ENCODE measurements around the gene UBE2L6. TPM values are rescaled to one million over a fixed set of nuclear protein-coding genes. Genes with fewer than 3 reads are reported as not detected.

UBE2L6 gene
- polyA plus RNA-seq, 1 donor from 2014 or later = 88.0 TPM

- Histone ChIP-seq H4K20me1 (ENCODE audit: insufficient read depth) (no peaks in the 10 kb centered on the region), H3K9ac (ENCODE audit: low read length) (peak overlapping the region; percentile 68), H3K4me3 (ENCODE audit: low read length) (peak overlapping the region; percentile 86), H3K79me2 (replicated peaks; ENCODE audit: insufficient read depth, low read length) (peaks cover 8% of the 10 kb centered on the region), H3K27me3 (ENCODE audit: insufficient read depth, low read depth, low read length) (no peaks in the 10 kb centered on the region), H3K27ac (ENCODE audit: low read length) (no peak overlapping the region), H3K9me2 (ENCODE audit: insufficient read depth, low read length) (no peaks in the 10 kb centered on the region), H3F3A (ENCODE audit: insufficient read depth, low read length, poor library complexity, severe bottlenecking) (no peaks in the 10 kb centered on the region), H3K36me3 (ENCODE audit: insufficient read depth, low read length) (no peaks in the 10 kb centered on the region), H2AFZ (ENCODE audit: low read depth, low read length) (peak overlapping the region; percentile 67), H3K9me3 (ENCODE audit: low read length) (no peaks in the 10 kb centered on the region), H3K4me2 (ENCODE audit: low read length) (peak overlapping the region; percentile 57)
- TF ChIP-seq POLR2AphosphoS5 (IDR thresholded peaks at IDR 0.05) (no peak), EZH2 (IDR thresholded peaks at IDR 0.05; ENCODE audit: borderline replicate concordance, insufficient read depth, low read length, poor library complexity, severe bottlenecking) (no peak), REST (IDR thresholded peaks at IDR 0.05; ENCODE audit: borderline replicate concordance) (no peak), EP300 (conservative IDR thresholded peaks at IDR 0.05; ENCODE audit: poor library complexity, severe bottlenecking) (no peak), SMC3 (conservative IDR thresholded peaks at IDR 0.05; ENCODE audit: poor library complexity) (no peak), TAF1 (IDR thresholded peaks at IDR 0.05; ENCODE audit: low read depth) (no peak), RAD21 (conservative IDR thresholded peaks at IDR 0.05) (no peak), MXI1 (conservative IDR thresholded peaks at IDR 0.05; ENCODE audit: poor library complexity, severe bottlenecking) (no peak), CTCF (IDR thresholded peaks at IDR 0.05; ENCODE audit: poor library complexity, severe bottlenecking) (no peak)
These were observed 37.3 kb downstream of the UBE2L6 start for GRCh38 chr11:57530215-57530595.

- no peak overlapping the region for H3K4me2 ChIP-seq (ENCODE audit: low read length)
- no peak overlapping the region for H3K27ac ChIP-seq (ENCODE audit: low read length)
- peaks cover 8% of the 10 kb centered on the region for H3K79me2 ChIP-seq (replicated peaks; ENCODE audit: insufficient read depth, low read length)
- no peaks in the 10 kb centered on the region for H3K9me3 ChIP-seq (ENCODE audit: low read length)
- no peaks in the 10 kb centered on the region for H3F3A ChIP-seq (ENCODE audit: insufficient read depth, low read length, poor library complexity, severe bottlenecking)
- TF ChIP-seq EZH2 (IDR thresholded peaks at IDR 0.05; ENCODE audit: borderline replicate concordance, insufficient read depth, low read length, poor library complexity, severe bottlenecking) = no peak
- TF ChIP-seq RAD21 (conservative IDR thresholded peaks at IDR 0.05) = no peak
- TF ChIP-seq SMC3 (conservative IDR thresholded peaks at IDR 0.05; ENCODE audit: poor library complexity) = no peak
- no peak for TF ChIP-seq POLR2AphosphoS5 (IDR thresholded peaks at IDR 0.05)
- TF ChIP-seq CTCF (IDR thresholded peaks at IDR 0.05; ENCODE audit: poor library complexity, severe bottlenecking) = no peak
- no peak for TF ChIP-seq MXI1 (conservative IDR thresholded peaks at IDR 0.05; ENCODE audit: poor library complexity, severe bottlenecking)
- TF ChIP-seq REST (IDR thresholded peaks at IDR 0.05; ENCODE audit: borderline replicate concordance) = no peak
- no peak for TF ChIP-seq TAF1 (IDR thresholded peaks at IDR 0.05; ENCODE audit: low read depth)
- TF ChIP-seq EP300 (conservative IDR thresholded peaks at IDR 0.05; ENCODE audit: poor library complexity, severe bottlenecking) = no peak
- no peak overlapping the region for H3K4me3 ChIP-seq (ENCODE audit: low read length)
- no peaks in the 10 kb centered on the region for H3K9me2 ChIP-seq (ENCODE audit: insufficient read depth, low read length)
- H3K36me3 ChIP-seq (ENCODE audit: insufficient read depth, low read length) = no peaks in the 10 kb centered on the region
- H2AFZ ChIP-seq (ENCODE audit: low read depth, low read length) = no peak overlapping the region
- H4K20me1 ChIP-seq (ENCODE audit: insufficient read depth) = no peaks in the 10 kb centered on the region
- H3K27me3 ChIP-seq (ENCODE audit: insufficient read depth, low read depth, low read length) = no peaks in the 10 kb centered on the region
- no peak overlapping the region for H3K9ac ChIP-seq (ENCODE audit: low read length)
These were observed 38.5 kb downstream of the UBE2L6 start for GRCh38 chr11:57529012-57529411.

All from neural cell (in vitro differentiated cells).